ENCODE data around the gene IQCC.

GRCh38 chr1:32192220-32192948 lies 13.1 kb upstream of the IQCC start:
- TF ChIP-seq CTCF (IDR thresholded peaks at IDR 0.05) (no peak), POLR2AphosphoS5 (IDR thresholded peaks at IDR 0.05) (no peak)
